Ishikawa (cell line): ENCODE measurements around the gene DENND5A.

ENCODE experiments used
- CEBPB ChIP-seq: IDR thresholded peaks from 2 replicates; pipeline ENCODE4 v1.6.1; 2012
- CREB1 ChIP-seq: IDR thresholded peaks from 2 replicates; pipeline ENCODE4 v1.6.1; 2012; ENCODE audit warnings: low read depth
- EGR1 ChIP-seq: IDR thresholded peaks from 2 replicates; pipeline ENCODE4 v1.6.1; 2012
- EP300 ChIP-seq: IDR thresholded peaks from 2 replicates; pipeline ENCODE4 v1.6.1; 2012; ENCODE audit warnings: borderline replicate concordance
- FOXM1 ChIP-seq: IDR thresholded peaks from 2 replicates; pipeline ENCODE4 v1.6.1; 2012; ENCODE audit warnings: low read depth, borderline replicate concordance
- NFIC ChIP-seq: IDR thresholded peaks from 2 replicates; pipeline ENCODE4 v1.6.1; 2012
- RAD21 ChIP-seq: IDR thresholded peaks from 2 replicates; pipeline ENCODE4 v1.6.1; 2012; ENCODE audit warnings: low read depth
- REST ChIP-seq: IDR thresholded peaks from 2 replicates; pipeline ENCODE4 v1.6.1; 2012; ENCODE audit warnings: low read depth, mild to moderate bottlenecking
- TAF1 ChIP-seq: IDR thresholded peaks from 2 replicates; pipeline ENCODE4 v1.6.1; 2012; ENCODE audit warnings: low read depth, mild to moderate bottlenecking
- TCF12 ChIP-seq: IDR thresholded peaks from 2 replicates; pipeline ENCODE4 v1.6.1; 2012; ENCODE audit warnings: low read depth
- TEAD4 ChIP-seq: IDR thresholded peaks from 2 replicates; pipeline ENCODE4 v1.6.1; 2012
- YY1 ChIP-seq: IDR thresholded peaks from 2 replicates; pipeline ENCODE4 v1.6.1; 2012; ENCODE audit warnings: low read depth
- ZBTB7A ChIP-seq: IDR thresholded peaks from 2 replicates; pipeline ENCODE4 v1.6.1; 2012; ENCODE audit warnings: low read depth
- TF ChIP-seq, protein P1 (sequence below): IDR thresholded peaks from 2 replicates; pipeline ENCODE4 v1.6.1; 2012
- TF ChIP-seq, protein P2 (sequence below): IDR thresholded peaks from 2 replicates; pipeline ENCODE4 v1.6.1; 2012

Gene DENND5A

GRCh38 chr11:9266926-9267325 is 1.8 kb upstream of the DENND5A start:
- no peak for TF ChIP-seq FOXM1
- TF ChIP-seq, protein P1, sequence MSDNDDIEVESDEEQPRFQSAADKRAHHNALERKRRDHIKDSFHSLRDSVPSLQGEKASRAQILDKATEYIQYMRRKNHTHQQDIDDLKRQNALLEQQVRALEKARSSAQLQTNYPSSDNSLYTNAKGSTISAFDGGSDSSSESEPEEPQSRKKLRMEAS = no peak
- no peak for TF ChIP-seq CREB1

GRCh38 chr11:9266132-9266736 is 1.1 kb upstream of the DENND5A start:
- TF ChIP-seq, protein P2, sequence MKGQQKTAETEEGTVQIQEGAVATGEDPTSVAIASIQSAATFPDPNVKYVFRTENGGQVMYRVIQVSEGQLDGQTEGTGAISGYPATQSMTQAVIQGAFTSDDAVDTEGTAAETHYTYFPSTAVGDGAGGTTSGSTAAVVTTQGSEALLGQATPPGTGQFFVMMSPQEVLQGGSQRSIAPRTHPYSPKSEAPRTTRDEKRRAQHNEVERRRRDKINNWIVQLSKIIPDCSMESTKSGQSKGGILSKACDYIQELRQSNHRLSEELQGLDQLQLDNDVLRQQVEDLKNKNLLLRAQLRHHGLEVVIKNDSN = no peak
- TF ChIP-seq ZBTB7A (no peak), CEBPB (no peak), REST (no peak), RAD21 (no peak), CREB1 (no peak), FOXM1 (no peak), TEAD4 (no peak), NFIC (no peak), EGR1 (no peak), YY1 (no peak), EP300 (no peak), TCF12 (no peak), TAF1 (no peak)
- TF ChIP-seq, protein P1 = no peak

DNA sequence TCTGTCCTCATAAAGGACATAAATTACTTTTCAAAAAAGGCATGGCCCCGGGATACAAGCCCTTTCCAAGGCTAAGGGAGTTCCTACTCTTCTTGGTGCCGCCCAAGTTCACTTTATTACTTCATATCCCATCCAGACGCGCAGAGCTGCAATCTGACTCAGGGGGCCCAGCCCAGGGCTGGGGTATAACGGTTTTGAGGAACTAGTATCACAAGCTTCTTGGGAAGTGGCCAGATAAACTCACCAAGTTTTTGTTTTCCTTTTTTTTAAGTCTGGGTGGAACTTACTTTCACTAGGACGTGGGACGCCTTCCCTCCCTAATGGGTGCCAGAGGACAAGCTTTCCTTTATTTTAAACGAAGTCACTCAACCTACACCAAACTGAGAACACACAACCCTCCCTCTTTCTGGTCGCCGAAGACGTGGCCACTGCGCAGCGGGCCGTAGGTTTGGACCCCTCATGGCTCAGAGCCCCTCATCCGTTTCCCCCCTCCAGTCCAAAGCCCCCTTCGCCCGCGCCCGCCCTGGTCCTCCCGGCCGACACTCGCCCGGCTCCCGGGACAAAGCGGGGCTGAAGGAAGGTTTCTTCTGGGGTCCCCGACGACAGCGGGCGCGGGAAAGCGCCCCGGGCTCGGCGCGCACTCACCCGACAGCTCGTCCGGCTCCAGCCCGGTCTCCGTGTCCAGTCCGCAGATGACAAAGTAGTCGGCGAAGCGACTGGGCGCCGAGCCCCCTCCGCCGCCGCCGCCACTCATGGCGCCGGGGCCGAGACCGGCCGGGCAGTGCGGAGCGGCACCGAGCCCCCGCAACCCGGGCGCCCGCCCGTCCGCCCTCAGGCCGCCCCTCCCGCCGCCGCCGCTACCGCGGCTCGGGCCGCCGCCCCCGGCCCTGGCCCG is 587 bp downstream of the DENND5A start:
- no peak for TF ChIP-seq TAF1
- TF ChIP-seq, protein P2 = no peak
- TF ChIP-seq CEBPB = 0 out of 2 replicates have a peak, but pooled peaks have one; percentile 20
- no peak for TF ChIP-seq REST
- no peak for TF ChIP-seq YY1
- TF ChIP-seq TCF12 = no peak
- 0 out of 2 replicates have a peak, but pooled peaks have one; percentile 64 for TF ChIP-seq ZBTB7A

DNA sequence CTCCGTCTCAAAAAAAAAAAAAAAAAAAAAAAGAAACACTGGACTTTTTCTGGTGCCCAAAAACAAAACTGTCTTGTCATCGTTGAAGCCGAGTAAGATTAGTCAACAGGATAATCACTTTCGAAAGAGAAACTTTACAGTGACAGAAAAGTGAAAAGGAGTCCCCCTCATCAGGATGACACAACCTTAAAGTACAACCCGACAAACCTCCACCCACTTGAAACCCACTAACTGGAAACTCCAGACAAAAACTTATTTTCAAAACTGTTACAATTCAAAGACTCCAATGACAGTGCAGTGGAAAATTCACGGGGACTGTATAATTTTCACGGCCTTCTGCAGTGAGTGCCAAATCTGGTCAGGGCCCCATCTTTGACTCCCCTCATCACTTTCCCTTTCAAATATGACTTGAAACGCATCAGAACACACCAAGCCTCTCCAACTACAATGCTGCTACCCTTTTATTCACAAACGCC is 1.3 kb downstream of the DENND5A start:
- TF ChIP-seq REST = no peak
- TF ChIP-seq TEAD4 = no peak
- TF ChIP-seq, protein P1 = no peak
- TF ChIP-seq CREB1 = no peak
- no peak for TF ChIP-seq ZBTB7A
- TF ChIP-seq FOXM1 = no peak
- TF ChIP-seq EGR1 = no peak
- no peak for TF ChIP-seq CEBPB
- no peak for TF ChIP-seq NFIC
- TF ChIP-seq RAD21 = no peak
- no peak for TF ChIP-seq EP300
- no peak for TF ChIP-seq TAF1
- TF ChIP-seq TCF12 = no peak
- TF ChIP-seq YY1 = no peak
- TF ChIP-seq, protein P2 = no peak
